ENCODE data around the gene LETM1. TPM values are rescaled to one million over a fixed set of nuclear protein-coding genes. Genes with fewer than 3 reads are reported as not detected.

LETM1 gene
- total and polyA plus RNA-seq, 3 experiments from 2014 or later: 15.5 to 87.3 (median 85.4) TPM

DNA sequence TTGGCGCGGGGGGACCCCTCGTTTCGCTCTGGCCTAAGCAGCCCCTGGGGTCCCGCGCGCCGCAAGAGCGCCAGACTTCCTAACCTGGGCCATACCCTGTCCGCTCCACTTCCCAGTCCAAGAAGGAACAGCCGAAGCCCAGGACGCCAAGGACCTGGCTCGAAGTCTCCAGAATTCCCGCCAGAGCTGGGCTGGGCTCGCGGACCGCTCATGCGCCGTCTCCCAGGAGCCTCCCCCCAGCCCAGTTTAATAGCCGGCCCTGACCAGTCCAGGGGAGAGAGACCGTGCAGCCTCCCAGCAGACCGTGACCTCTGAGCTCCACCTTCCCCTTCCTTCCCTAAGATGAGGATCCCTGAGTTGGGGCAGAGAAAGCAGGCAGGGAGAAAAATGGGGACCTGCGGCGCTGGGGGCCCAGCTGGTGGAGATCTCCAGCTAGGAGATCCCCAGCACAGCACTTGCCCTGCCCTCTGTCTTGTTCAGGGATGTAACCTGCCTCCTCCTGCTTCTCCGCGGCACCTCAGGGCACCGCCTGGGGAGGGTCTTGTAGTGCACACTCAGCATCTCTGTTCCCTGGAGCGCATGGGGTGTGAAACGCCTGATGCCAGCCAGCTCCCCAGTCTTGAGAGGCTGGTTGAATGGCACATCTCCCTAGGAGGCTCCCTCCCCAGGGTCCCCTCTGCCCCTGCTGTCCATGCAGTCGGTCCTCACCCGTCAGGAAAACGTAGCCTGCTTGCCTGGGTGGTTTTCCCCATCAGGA lies 1.2 kb upstream of the LETM1 start:
- Mint-ChIP-seq H3K27me3 (peaks cover 0 to 2% of the 10 kb centered on the region in 2 donors), H3K27ac (peak overlapping the region in 5 of 8 donors; percentile 23 to 84 (median 63)), H3K9me3 (no peaks in the 10 kb centered on the region), H3K36me3 (peaks cover 0 to 5% (median 0%) of the 10 kb centered on the region in 3 donors), H3K4me3 (peak overlapping the region; percentile 72 to 89 (median 77)), H3K4me1 (peaks cover 32 to 42% (median 34%) of the 10 kb centered on the region in 3 donors)
- POLR2A ChIA-PET: interaction anchor here (2.8 kb wide), 1 partner anchor 13 kb away, joined by 27 read pairs; the partner anchor contains the start of gene NSD2
- Histone ChIP-seq H3K36me3 (ENCODE audit: insufficient read depth, low read length) (no peaks in the 10 kb centered on the region), H3K9me3 (ENCODE audit: low read length) (no peaks in the 10 kb centered on the region), H3K4me3 (ENCODE audit: low read length) (peak overlapping the region; percentile 74), H3K4me1 (ENCODE audit: insufficient read depth, low read length) (peaks cover 23% of the 10 kb centered on the region), H3K27ac (ENCODE audit: low read depth, low read length) (peak overlapping the region; percentile 59), H3K27me3 (ENCODE audit: insufficient read depth, low read length, poor library complexity, severe bottlenecking) (no peaks in the 10 kb centered on the region)
- CTCF ChIA-PET: interaction anchor here (1.0 to 1.3 kb wide), 4 partner anchors 13 to 44 kb away, joined by 3 to 6 read pairs (median 4); no protein-coding TSS in a partner anchor
- DNase-seq: no peak

DNA sequence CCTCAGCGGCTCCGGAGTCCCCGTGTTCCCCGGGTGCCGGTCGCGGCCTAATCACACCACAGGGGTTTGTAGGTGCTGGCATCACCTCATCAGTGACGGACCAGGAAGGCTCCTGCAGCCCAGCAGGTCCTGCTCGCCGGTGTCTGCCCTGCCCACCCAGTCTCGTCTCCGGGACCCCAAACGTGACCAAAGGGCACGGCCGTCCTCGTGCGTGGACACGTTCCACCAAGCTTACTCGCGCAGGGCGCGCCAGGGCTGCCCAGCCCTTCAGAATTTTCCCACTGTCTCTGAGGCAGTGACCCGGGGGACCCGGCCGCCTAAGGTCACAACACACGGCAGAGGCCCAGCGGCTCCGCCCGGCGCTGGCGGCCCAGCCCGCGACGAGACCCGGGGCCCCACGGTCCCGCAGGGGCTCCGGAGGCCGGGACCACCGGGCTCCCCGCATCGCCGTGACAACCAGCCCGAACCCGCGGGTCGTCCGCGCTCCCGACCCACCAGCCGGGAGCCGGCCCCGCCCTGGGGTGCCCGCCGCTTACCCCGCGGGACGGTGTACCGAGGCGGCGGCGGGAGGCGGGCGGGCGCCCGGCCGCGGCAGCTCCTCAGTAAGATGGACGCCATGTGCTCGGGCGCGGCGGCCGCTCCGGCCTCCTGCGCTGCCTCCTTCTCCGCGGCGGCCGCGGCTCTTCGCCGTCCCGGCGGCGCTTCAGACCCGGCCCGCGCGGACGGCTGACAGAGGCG lies 454 bp downstream of the LETM1 start:
- H3K36me3 ChIP-seq (ENCODE audit: insufficient read depth, low read length): no peaks in the 10 kb centered on the region
- no peaks in the 10 kb centered on the region for H3K9me3 Mint-ChIP-seq
- H3K4me1 ChIP-seq (ENCODE audit: insufficient read depth, low read length): peaks cover 17% of the 10 kb centered on the region
- H3K4me3 ChIP-seq (ENCODE audit: low read length): peak overlapping the region; percentile 74
- H3K27me3 ChIP-seq (ENCODE audit: insufficient read depth, low read length, poor library complexity, severe bottlenecking): no peaks in the 10 kb centered on the region
- peaks cover 34 to 50% (median 42%) of the 10 kb centered on the region in 3 donors for H3K4me1 Mint-ChIP-seq
- no peaks in the 10 kb centered on the region for H3K9me3 ChIP-seq (ENCODE audit: low read length)
- peak overlapping the region; percentile 59 for H3K27ac ChIP-seq (ENCODE audit: low read depth, low read length)
- POLR2A ChIA-PET: interaction anchor here (0.7 to 2.8 kb wide), 3 partner anchors 15 to 274 kb away, joined by 3 to 27 read pairs (median 3); partner anchors contain the start of genes NSD2, TACC3 and TMEM129
- CTCF ChIA-PET: interaction anchor here (1.0 to 1.9 kb wide), 3 partner anchors 21 to 44 kb away, joined by 3 to 6 read pairs (median 4); no protein-coding TSS in a partner anchor
- H3K36me3 Mint-ChIP-seq: peaks cover 0 to 5% (median 0%) of the 10 kb centered on the region in 3 donors
- peak in 1 of 5 donors; percentile 12 for DNase-seq
- H3K27me3 Mint-ChIP-seq: peaks cover 0 to 2% of the 10 kb centered on the region in 2 donors
- H3K4me3 Mint-ChIP-seq: peak overlapping the region; percentile 73 to 92 (median 83)
- H3K27ac Mint-ChIP-seq: peak overlapping the region in 6 of 8 donors; percentile 42 to 91 (median 60)

DNA sequence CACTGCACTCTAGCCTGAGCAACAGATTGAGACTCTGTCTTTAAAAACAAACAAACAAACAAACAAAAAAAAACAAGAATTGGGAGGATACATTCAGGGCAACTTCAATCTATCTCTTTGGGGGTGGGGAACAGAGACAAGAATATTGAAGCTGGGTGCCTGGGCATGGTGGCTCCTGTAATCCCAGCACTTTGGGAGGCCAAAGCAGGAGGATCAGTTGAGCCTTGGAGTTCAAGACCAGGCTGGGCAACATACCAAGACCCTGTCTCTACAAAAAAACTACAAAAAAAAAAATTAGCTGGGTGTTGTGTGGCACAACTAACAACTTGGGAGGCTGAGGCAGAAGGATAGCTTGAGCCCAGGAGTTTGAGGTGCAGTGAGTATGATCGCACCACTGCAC lies 1.2 kb downstream of the LETM1 start:
- Mint-ChIP-seq H3K9me3 (no peaks in the 10 kb centered on the region), H3K27me3 (peaks cover 0 to 2% of the 10 kb centered on the region in 2 donors), H3K4me1 (peaks cover 36 to 53% (median 42%) of the 10 kb centered on the region in 3 donors), H3K4me3 (peak overlapping the region; percentile 73 to 91 (median 83)), H3K27ac (peak overlapping the region in 7 of 8 donors; percentile 42 to 97 (median 86)), H3K36me3 (peaks cover 0 to 5% (median 0%) of the 10 kb centered on the region in 3 donors)
- Histone ChIP-seq H3K27me3 (ENCODE audit: insufficient read depth, low read length, poor library complexity, severe bottlenecking) (no peaks in the 10 kb centered on the region), H3K4me1 (ENCODE audit: insufficient read depth, low read length) (peaks cover 17% of the 10 kb centered on the region), H3K9me3 (ENCODE audit: low read length) (no peaks in the 10 kb centered on the region), H3K36me3 (ENCODE audit: insufficient read depth, low read length) (no peaks in the 10 kb centered on the region), H3K27ac (ENCODE audit: low read depth, low read length) (peak overlapping the region; percentile 59), H3K4me3 (ENCODE audit: low read length) (peak overlapping the region; percentile 74)
- DNase-seq: no peak
- ChIA-PET POLR2A (interaction anchor here (1.4 to 2.8 kb wide), 2 partner anchors 15 to 134 kb away, joined by 3 to 27 read pairs; partner anchors contain the start of genes NSD2, TACC3 and TMEM129), CTCF (interaction anchor here (1.0 to 1.9 kb wide), 2 partner anchors 22 to 23 kb away, joined by 3 to 4 read pairs; no protein-coding TSS in a partner anchor)

DNA sequence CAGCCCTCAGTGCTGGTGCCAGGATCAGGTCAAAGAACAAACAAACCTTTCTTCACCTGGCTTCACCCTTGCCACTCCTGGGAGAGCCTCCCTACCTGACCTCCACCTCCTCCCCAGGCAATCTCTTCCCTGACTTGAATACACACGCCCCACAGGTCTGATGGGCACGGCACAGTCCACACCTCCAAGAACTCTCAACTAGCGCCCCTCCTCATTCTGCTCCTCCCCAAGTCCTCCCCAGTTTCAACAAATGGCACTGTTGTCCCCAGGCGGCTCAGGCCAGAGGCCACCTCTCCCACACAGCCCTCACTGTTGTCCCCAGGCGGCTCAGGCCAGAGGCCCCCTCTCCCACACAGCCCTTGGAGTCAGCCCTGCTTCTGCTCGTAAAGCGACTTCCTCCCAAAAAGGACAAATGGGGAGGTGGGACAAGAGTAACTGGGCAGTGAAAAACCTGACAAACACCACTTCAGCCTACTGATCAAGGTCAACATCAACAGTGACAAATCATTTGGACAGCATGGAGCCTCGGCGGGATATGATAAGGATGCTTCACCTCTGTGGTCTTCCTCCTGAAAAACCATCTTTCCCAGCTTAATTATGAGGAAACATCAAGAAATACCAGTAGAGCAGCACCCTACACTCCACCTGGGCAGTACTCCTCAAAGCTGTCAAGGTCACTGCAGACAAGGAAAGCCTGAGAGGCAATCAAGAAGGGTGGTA lies 2.9 kb downstream of the LETM1 start:
- H3K36me3 Mint-ChIP-seq: peaks cover 0 to 9% (median 0%) of the 10 kb centered on the region in 3 donors
- H3K27me3 Mint-ChIP-seq: no peaks in the 10 kb centered on the region
- no peak overlapping the region for H3K27ac ChIP-seq (ENCODE audit: low read depth, low read length)
- H3K4me1 ChIP-seq (ENCODE audit: insufficient read depth, low read length): peaks cover 17% of the 10 kb centered on the region
- H3K27ac Mint-ChIP-seq: peak overlapping the region in 5 of 8 donors; percentile 47 to 70 (median 64)
- no peak for DNase-seq
- H3K4me3 ChIP-seq (ENCODE audit: low read length): no peak overlapping the region
- H3K4me1 Mint-ChIP-seq: peaks cover 36 to 53% (median 42%) of the 10 kb centered on the region in 3 donors
- H3K4me3 Mint-ChIP-seq: peak overlapping the region; percentile 3 to 83 (median 41)
- H3K9me3 ChIP-seq (ENCODE audit: low read length): no peaks in the 10 kb centered on the region
- no peaks in the 10 kb centered on the region for H3K27me3 ChIP-seq (ENCODE audit: insufficient read depth, low read length, poor library complexity, severe bottlenecking)
- ChIA-PET CTCF (no interaction called here), POLR2A (no interaction called here)
- H3K36me3 ChIP-seq (ENCODE audit: insufficient read depth, low read length): no peaks in the 10 kb centered on the region
- no peaks in the 10 kb centered on the region for H3K9me3 Mint-ChIP-seq

DNA sequence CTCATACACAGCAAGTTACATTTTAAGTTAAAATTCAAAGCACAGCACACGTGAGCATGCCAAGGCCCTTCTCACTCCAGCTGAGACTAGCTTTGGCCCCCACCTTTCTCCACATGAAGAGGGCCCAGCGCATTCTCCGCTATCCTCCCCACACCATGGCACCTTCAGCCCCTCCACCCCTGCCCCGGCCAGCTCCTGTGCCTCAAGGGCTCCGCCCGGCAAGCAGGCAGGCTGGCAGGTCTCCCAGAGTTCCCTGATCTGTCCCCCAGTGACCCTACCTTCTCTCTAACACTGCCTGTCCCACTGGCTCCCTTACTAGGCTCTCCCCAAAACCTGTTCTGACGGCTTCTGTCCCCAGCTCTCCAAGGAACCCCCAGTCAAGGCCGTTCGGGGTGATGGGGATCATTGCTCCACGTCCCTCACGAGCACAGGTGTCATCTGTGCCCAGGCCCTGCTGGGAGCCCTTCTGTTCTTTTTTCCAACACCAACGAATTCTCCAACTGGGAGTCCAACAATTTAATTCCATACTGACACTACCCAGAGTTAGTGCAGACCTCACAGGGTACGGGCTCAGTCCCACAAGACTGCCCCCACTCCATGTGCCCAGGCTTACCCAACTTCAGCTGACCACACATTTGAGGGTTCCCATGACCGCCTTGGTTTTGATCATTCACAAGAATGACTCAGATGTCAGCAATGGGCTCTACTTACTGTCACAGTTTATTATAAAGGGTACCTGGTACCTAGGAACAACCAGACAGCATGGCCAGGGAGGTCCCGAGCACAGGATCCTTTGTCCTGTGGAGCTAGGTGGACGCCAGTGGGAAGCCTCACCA lies 4.2 kb downstream of the LETM1 start:
- Histone ChIP-seq H3K4me1 (ENCODE audit: insufficient read depth, low read length) (peaks cover 8% of the 10 kb centered on the region), H3K36me3 (ENCODE audit: insufficient read depth, low read length) (no peaks in the 10 kb centered on the region), H3K9me3 (ENCODE audit: low read length) (no peaks in the 10 kb centered on the region), H3K27me3 (ENCODE audit: insufficient read depth, low read length, poor library complexity, severe bottlenecking) (no peaks in the 10 kb centered on the region), H3K27ac (ENCODE audit: low read depth, low read length) (no peak overlapping the region), H3K4me3 (ENCODE audit: low read length) (no peak overlapping the region)
- Mint-ChIP-seq H3K27me3 (no peaks in the 10 kb centered on the region), H3K4me3 (peak overlapping the region in 2 of 7 donors; percentile 58 to 79), H3K4me1 (peaks cover 27 to 44% (median 36%) of the 10 kb centered on the region in 3 donors), H3K36me3 (peaks cover 0 to 13% (median 2%) of the 10 kb centered on the region in 3 donors), H3K9me3 (no peaks in the 10 kb centered on the region), H3K27ac (peak overlapping the region in 2 of 8 donors; percentile 52 to 68)
- no peak for DNase-seq
- ChIA-PET POLR2A (no interaction called here), CTCF (interaction anchor here (2.1 kb wide), 1 partner anchor 47 kb away, joined by 7 read pairs; no protein-coding TSS in a partner anchor)

DNA sequence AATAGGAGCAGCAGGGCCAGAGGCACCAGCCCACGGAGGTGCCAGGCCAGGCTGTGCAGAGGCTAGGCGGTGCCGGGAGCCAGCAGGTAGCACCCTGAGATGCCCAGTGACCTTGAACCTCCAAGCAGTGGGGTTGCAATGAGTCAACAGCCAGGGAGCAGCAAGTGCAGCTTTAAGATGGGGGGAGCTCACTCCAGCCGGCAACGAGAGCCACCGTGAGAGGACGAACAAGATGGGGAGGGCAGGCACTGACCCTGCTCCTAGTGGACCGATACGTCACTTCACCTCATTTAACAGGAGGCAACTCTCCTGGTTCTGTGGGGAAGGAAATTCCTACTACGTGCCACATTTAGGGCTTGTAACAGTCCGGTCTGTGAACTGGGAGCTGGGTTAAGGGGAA lies 4.8 kb downstream of the LETM1 start:
- no peak overlapping the region for H3K27ac ChIP-seq (ENCODE audit: low read depth, low read length)
- POLR2A ChIA-PET: no interaction called here
- no peak overlapping the region for H3K27ac Mint-ChIP-seq

More for the DNA sequence above, 4.8 kb downstream of the LETM1 start:
- H3K27me3 Mint-ChIP-seq: no peaks in the 10 kb centered on the region
- CTCF ChIA-PET: interaction anchor here (0.8 to 2.1 kb wide), 2 partner anchors 48 to 562 kb away, joined by 3 to 7 read pairs; no protein-coding TSS in a partner anchor
- H3K4me3 Mint-ChIP-seq: peak overlapping the region in 2 of 7 donors; percentile 58 to 79
- Histone ChIP-seq H3K4me3 (ENCODE audit: low read length) (no peak overlapping the region), H3K36me3 (ENCODE audit: insufficient read depth, low read length) (no peaks in the 10 kb centered on the region), H3K4me1 (ENCODE audit: insufficient read depth, low read length) (peaks cover 8% of the 10 kb centered on the region), H3K27me3 (ENCODE audit: insufficient read depth, low read length, poor library complexity, severe bottlenecking) (no peaks in the 10 kb centered on the region), H3K9me3 (ENCODE audit: low read length) (no peaks in the 10 kb centered on the region)
- peaks cover 0 to 19% (median 2%) of the 10 kb centered on the region in 3 donors for H3K36me3 Mint-ChIP-seq
- H3K9me3 Mint-ChIP-seq: no peaks in the 10 kb centered on the region
- no peak for DNase-seq
- H3K4me1 Mint-ChIP-seq: peaks cover 27 to 43% (median 36%) of the 10 kb centered on the region in 3 donors

Measured in CD8-positive, alpha-beta memory T cell (primary cell).